Stomach smooth muscle (tissue), 2 donors: Measurements from ENCODE around the gene NEAT1.
A peak's percentile ranks its signal among the peaks of the same experiment; 100 is the strongest.

Source experiments
- H3K27ac ChIP-seq: one replicate; pipeline ENCODE4 v1.7.0; 2013; ENCODE audit warnings: mild to moderate bottlenecking, low read length, inconsistent platforms
- H3K27me3 ChIP-seq, 2 donors: one replicate each; pipeline ENCODE4 v1.7.0; 2013; ENCODE audit warnings: low read length in 2 of 2; ENCODE audit not compliant: insufficient read depth in 2 of 2, control insufficient read depth in 1 of 2
- H3K36me3 ChIP-seq, 2 donors: one replicate each; pipeline ENCODE4 v1.7.0; 2013; ENCODE audit warnings: low read length in 2 of 2; ENCODE audit not compliant: control insufficient read depth in 2 of 2, insufficient read depth in 2 of 2
- H3K4me1 ChIP-seq: one replicate; pipeline ENCODE4 v1.7.0; 2013; ENCODE audit warnings: low read length; ENCODE audit not compliant: control insufficient read depth, insufficient read depth
- H3K4me3 ChIP-seq, 2 donors: one replicate each; pipeline ENCODE4 v1.7.0; 2013; ENCODE audit warnings: low read length in 2 of 2
- H3K9ac ChIP-seq, 2 donors: one replicate each; pipeline ENCODE4 v1.7.0; 2013; ENCODE audit warnings: low read length in 2 of 2, mild to moderate bottlenecking in 1 of 2
- H3K9me3 ChIP-seq, 2 donors: one replicate each; pipeline ENCODE4 v1.7.0; 2013; ENCODE audit warnings: low read length in 2 of 2; ENCODE audit not compliant: control insufficient read depth in 2 of 2
- donor health status: healthy.
- donor health status: Pancreatic carcinoma.

Gene NEAT1

GRCh38 chr11:65418681-65419459 is 3.7 kb upstream of the NEAT1 start:
- Histone ChIP-seq H3K4me3 (peak overlapping the region; percentile 50 to 99), H3K27me3 (no peaks in the 10 kb centered on the region), H3K9ac (peak overlapping the region; percentile 87 to 94), H3K36me3 (no peaks in the 10 kb centered on the region), H3K27ac (peak overlapping the region; percentile 100), H3K4me1 (peaks cover 59% of the 10 kb centered on the region), H3K9me3 (no peaks in the 10 kb centered on the region)

GRCh38 chr11:65419460-65419771 is 3.2 kb upstream of the NEAT1 start:
- H3K4me1 ChIP-seq = peaks cover 59% of the 10 kb centered on the region
- H3K27me3 ChIP-seq = no peaks in the 10 kb centered on the region
- peak overlapping the region; percentile 100 for H3K27ac ChIP-seq
- no peaks in the 10 kb centered on the region for H3K9me3 ChIP-seq
- H3K36me3 ChIP-seq = peaks cover 1 to 5% of the 10 kb centered on the region in 2 donors
- H3K4me3 ChIP-seq = peak overlapping the region; percentile 33 to 99
- peak overlapping the region; percentile 87 to 94 for H3K9ac ChIP-seq

- no peaks in the 10 kb centered on the region for H3K27me3 ChIP-seq
- peak overlapping the region; percentile 38 to 99 for H3K4me3 ChIP-seq
- no peaks in the 10 kb centered on the region for H3K9me3 ChIP-seq
- peak overlapping the region; percentile 100 for H3K27ac ChIP-seq
- peaks cover 3 to 10% of the 10 kb centered on the region in 2 donors for H3K36me3 ChIP-seq
- H3K4me1 ChIP-seq = peaks cover 59% of the 10 kb centered on the region
- H3K9ac ChIP-seq = peak overlapping the region; percentile 87 to 94
These were observed 2.7 kb upstream of the NEAT1 start for GRCh38 chr11:65419772-65420481.

- H3K4me1 ChIP-seq = peaks cover 59% of the 10 kb centered on the region
- H3K4me3 ChIP-seq = peak overlapping the region; percentile 38 to 99
- H3K27me3 ChIP-seq = no peaks in the 10 kb centered on the region
- peak overlapping the region; percentile 100 for H3K27ac ChIP-seq
- peaks cover 3 to 15% of the 10 kb centered on the region in 2 donors for H3K36me3 ChIP-seq
- no peaks in the 10 kb centered on the region for H3K9me3 ChIP-seq
- peak overlapping the region; percentile 87 to 98 for H3K9ac ChIP-seq
These were observed 2.1 kb upstream of the NEAT1 start for GRCh38 chr11:65420506-65420905.

- Histone ChIP-seq H3K4me3 (peak overlapping the region; percentile 63 to 99), H3K9ac (peak overlapping the region; percentile 98), H3K36me3 (peaks cover 3 to 15% of the 10 kb centered on the region in 2 donors), H3K9me3 (no peaks in the 10 kb centered on the region), H3K27me3 (no peaks in the 10 kb centered on the region), H3K27ac (peak overlapping the region; percentile 100), H3K4me1 (peaks cover 55% of the 10 kb centered on the region)
These were observed 1.4 kb upstream of the NEAT1 start for GRCh38 chr11:65420979-65421793.

GRCh38 chr11:65421794-65422632 is 585 bp upstream of the NEAT1 start:
- peak overlapping the region; percentile 100 for H3K27ac ChIP-seq
- H3K9me3 ChIP-seq = no peaks in the 10 kb centered on the region
- H3K4me1 ChIP-seq = peaks cover 51% of the 10 kb centered on the region
- H3K4me3 ChIP-seq = peak overlapping the region; percentile 89 to 99
- H3K36me3 ChIP-seq = peaks cover 6 to 20% of the 10 kb centered on the region in 2 donors
- H3K27me3 ChIP-seq = no peaks in the 10 kb centered on the region
- H3K9ac ChIP-seq = peak overlapping the region; percentile 98 to 100

- Histone ChIP-seq H3K9ac (peak overlapping the region; percentile 98 to 100), H3K4me3 (peak overlapping the region; percentile 89 to 99), H3K36me3 (peaks cover 10 to 25% of the 10 kb centered on the region in 2 donors), H3K9me3 (no peaks in the 10 kb centered on the region), H3K4me1 (peaks cover 51% of the 10 kb centered on the region), H3K27ac (peak overlapping the region; percentile 100), H3K27me3 (no peaks in the 10 kb centered on the region)
These were observed 1.1 kb downstream of the NEAT1 start for GRCh38 chr11:65423516-65424204.

GRCh38 chr11:65424205-65425104 is 1.9 kb downstream of the NEAT1 start:
- Histone ChIP-seq H3K27me3 (no peaks in the 10 kb centered on the region), H3K4me1 (peaks cover 48% of the 10 kb centered on the region), H3K4me3 (peak overlapping the region; percentile 89 to 99), H3K9ac (peak overlapping the region; percentile 98 to 100), H3K9me3 (no peaks in the 10 kb centered on the region), H3K27ac (peak overlapping the region; percentile 100), H3K36me3 (peaks cover 10 to 25% of the 10 kb centered on the region in 2 donors)
